ENCODE data around the gene SMIM17. TPM values are rescaled to one million over a fixed set of nuclear protein-coding genes. Genes with fewer than 3 reads are reported as not detected.

Gene SMIM17
- total RNA-seq, 4 donors from 2014 or later: not detected

GRCh38 chr19:56597696-56598095 is 45.3 kb upstream of the SMIM17 start:
- Histone ChIP-seq H3K36me3 (no peaks in the 10 kb centered on the region), H3K4me3 (replicated peaks in 1 of 3) (no peak overlapping the region), H3K9me3 (no peaks in the 10 kb centered on the region), H3K4me1 (peaks cover 0 to 7% of the 10 kb centered on the region in 2 donors), H3K27ac (no peak overlapping the region), H3K27me3 (no peaks in the 10 kb centered on the region)
- intact Hi-C loops (cut with DNase I): no loop called here
- TF ChIP-seq POLR2A (IDR thresholded peaks at IDR 0.05) (no peak), CTCF (IDR thresholded peaks at IDR 0.05) (no peak)
- no peak for DNase-seq
- WGBS, 2 donors: 90% methylated on average over 4 of the region's 4 CpGs

- intact Hi-C loops (cut with DNase I): no loop called here
- H3K4me3 ChIP-seq (replicated peaks in 1 of 3): no peak overlapping the region
- H3K4me1 ChIP-seq: peaks cover 0 to 2% of the 10 kb centered on the region in 2 donors
- no peaks in the 10 kb centered on the region for H3K27me3 ChIP-seq
- TF ChIP-seq POLR2A (IDR thresholded peaks at IDR 0.05) (no peak), CTCF (IDR thresholded peaks at IDR 0.05) (no peak)
- 96 to 97% methylated on average over 3 of the region's 3 CpGs for WGBS, 2 donors
- no peak overlapping the region for H3K27ac ChIP-seq
- DNase-seq: no peak
- H3K36me3 ChIP-seq: no peaks in the 10 kb centered on the region
- no peaks in the 10 kb centered on the region for H3K9me3 ChIP-seq
Observed at GRCh38 chr19:56601375-56601774, 41.6 kb upstream of the SMIM17 start.

GRCh38 chr19:56603829-56604228 is 39.1 kb upstream of the SMIM17 start:
- no peaks in the 10 kb centered on the region for H3K36me3 ChIP-seq
- no peaks in the 10 kb centered on the region for H3K9me3 ChIP-seq
- no peak for DNase-seq
- H3K4me1 ChIP-seq: no peaks in the 10 kb centered on the region
- TF ChIP-seq POLR2A (IDR thresholded peaks at IDR 0.05): no peak
- no peak for TF ChIP-seq CTCF (IDR thresholded peaks at IDR 0.05)
- WGBS, 2 donors: 88% methylated on average over 6 of the region's 6 CpGs
- intact Hi-C loops (cut with DNase I): no loop called here
- no peak overlapping the region for H3K4me3 ChIP-seq (replicated peaks in 1 of 3)
- H3K27me3 ChIP-seq: no peaks in the 10 kb centered on the region
- no peak overlapping the region for H3K27ac ChIP-seq

- intact Hi-C loops (cut with DNase I): no loop called here
- TF ChIP-seq POLR2A (IDR thresholded peaks at IDR 0.05) (no peak), CTCF (IDR thresholded peaks at IDR 0.05) (no peak)
- Histone ChIP-seq H3K4me1 (no peaks in the 10 kb centered on the region), H3K4me3 (replicated peaks in 1 of 3) (no peak overlapping the region), H3K27me3 (no peaks in the 10 kb centered on the region), H3K27ac (no peak overlapping the region), H3K36me3 (no peaks in the 10 kb centered on the region), H3K9me3 (no peaks in the 10 kb centered on the region)
- no peak for DNase-seq
- WGBS, 2 donors: 71 to 83% methylated on average over 8 of the region's 8 CpGs
Observed at GRCh38 chr19:56608274-56608964, 34.5 kb upstream of the SMIM17 start.

- H3K27me3 ChIP-seq: no peaks in the 10 kb centered on the region
- no peak overlapping the region for H3K27ac ChIP-seq
- TF ChIP-seq CTCF (IDR thresholded peaks at IDR 0.05) (no peak), POLR2A (IDR thresholded peaks at IDR 0.05) (no peak)
- no peaks in the 10 kb centered on the region for H3K9me3 ChIP-seq
- H3K4me3 ChIP-seq (replicated peaks in 1 of 3): no peak overlapping the region
- no peaks in the 10 kb centered on the region for H3K36me3 ChIP-seq
- no peak for DNase-seq
- intact Hi-C loops (cut with DNase I): no loop called here
- no peaks in the 10 kb centered on the region for H3K4me1 ChIP-seq
- 75% methylated on average over 8 of the region's 8 CpGs for WGBS, 2 donors
Observed at GRCh38 chr19:56611288-56611687, 31.7 kb upstream of the SMIM17 start.

Measured in thyroid gland (tissue), 4 donors.